OCI-LY1 (cell line): ENCODE measurements around the gene FRMD4A.

Experiments used
- EZH2 ChIP-seq: fragments of 200-600 bp; sonication (generic), shearing (Covaris generic); IDR thresholded peaks from 2 replicates; pipeline ENCODE4 v1.8.0; 2017; ENCODE audit warnings: borderline replicate concordance, mixed run types, mild to moderate bottlenecking, antibody characterized with exemption, low read length, moderate library complexity, mixed read lengths
- TF ChIP-seq, protein P1 (sequence below): fragments of 200-600 bp; sonication (generic), shearing (Covaris generic); IDR thresholded peaks from 2 replicates; pipeline ENCODE4 v1.5.1; 2017; ENCODE audit warnings: mild to moderate bottlenecking, antibody characterized with exemption, low read length, moderate library complexity, mixed read lengths

DNA sequence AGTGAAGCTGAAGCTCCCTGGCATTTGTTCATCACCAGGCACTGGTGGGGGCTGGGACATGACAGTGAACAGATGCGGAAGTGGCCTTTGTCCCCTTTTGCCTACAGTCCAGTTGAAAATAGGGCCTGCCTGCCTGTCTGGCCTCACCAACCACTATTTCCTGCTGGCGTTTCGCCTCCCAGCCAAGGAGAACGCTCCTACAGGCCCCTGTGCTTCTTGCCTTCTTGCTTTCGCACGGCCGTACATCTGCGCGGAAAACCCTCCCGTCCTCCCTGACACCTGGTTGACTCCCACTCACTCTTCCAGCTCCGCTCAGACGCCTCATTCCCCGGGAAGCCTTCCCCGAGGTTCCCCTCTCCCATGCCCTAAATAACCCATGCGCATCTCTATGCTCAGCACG lies 426.7 kb downstream of the FRMD4A start:
- TF ChIP-seq EZH2, result no peak
- TF ChIP-seq, protein P1, sequence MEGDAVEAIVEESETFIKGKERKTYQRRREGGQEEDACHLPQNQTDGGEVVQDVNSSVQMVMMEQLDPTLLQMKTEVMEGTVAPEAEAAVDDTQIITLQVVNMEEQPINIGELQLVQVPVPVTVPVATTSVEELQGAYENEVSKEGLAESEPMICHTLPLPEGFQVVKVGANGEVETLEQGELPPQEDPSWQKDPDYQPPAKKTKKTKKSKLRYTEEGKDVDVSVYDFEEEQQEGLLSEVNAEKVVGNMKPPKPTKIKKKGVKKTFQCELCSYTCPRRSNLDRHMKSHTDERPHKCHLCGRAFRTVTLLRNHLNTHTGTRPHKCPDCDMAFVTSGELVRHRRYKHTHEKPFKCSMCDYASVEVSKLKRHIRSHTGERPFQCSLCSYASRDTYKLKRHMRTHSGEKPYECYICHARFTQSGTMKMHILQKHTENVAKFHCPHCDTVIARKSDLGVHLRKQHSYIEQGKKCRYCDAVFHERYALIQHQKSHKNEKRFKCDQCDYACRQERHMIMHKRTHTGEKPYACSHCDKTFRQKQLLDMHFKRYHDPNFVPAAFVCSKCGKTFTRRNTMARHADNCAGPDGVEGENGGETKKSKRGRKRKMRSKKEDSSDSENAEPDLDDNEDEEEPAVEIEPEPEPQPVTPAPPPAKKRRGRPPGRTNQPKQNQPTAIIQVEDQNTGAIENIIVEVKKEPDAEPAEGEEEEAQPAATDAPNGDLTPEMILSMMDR, result no peak
